Measurements from ENCODE around the gene TBC1D10B.
A peak's percentile ranks its signal among the peaks of the same experiment; 100 is the strongest.

Gene TBC1D10B

DNA sequence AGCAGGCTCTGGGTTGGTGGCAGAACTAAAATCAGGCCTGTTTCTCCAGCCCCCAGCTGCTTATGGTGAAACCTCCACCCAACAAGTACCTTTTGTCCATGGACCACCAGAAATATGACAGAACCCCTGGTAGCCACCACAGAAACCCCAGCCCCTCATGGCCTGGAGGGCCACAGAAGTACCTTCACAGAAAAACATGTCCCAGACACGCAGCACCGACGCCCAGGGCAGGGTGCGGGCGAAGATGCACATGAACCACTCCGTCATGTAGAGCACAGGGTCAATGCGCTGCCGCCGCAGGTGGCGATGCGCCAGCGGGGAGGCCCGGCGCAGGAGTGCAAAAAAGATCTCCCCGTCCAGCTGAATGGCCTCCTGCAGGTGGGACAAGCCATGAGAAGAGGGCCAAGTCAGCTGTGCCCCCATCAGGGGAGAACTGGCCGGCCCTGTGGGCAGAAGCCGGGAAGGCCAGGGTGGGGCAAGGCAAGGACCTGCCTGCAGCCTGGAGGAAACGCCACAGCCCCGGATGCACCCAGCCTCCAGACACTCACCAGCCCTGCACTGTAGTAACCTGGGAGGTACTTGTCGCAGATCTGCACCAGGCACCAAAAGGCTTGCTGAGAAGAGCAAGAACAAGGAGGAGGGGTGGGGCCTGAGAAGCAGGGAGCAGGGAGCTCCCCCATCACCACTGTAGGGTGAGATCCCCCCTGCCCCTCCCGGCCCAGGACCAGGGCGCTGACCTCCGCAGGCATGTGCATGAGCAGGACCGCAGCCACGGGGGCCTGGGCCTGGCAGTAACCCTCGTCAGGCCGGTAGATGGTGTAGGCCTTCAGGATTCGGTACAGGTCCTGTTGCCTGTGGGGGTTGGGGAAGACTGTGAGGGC lies 11.1 kb downstream of the TBC1D10B start:
- Histone ChIP-seq H3K4me2 (ENCODE audit: insufficient read depth, low read length) (no peak overlapping the region), H3K4me1 (ENCODE audit: insufficient read depth, low read length) (peaks cover 30% of the 10 kb centered on the region), H3K4me3 (ENCODE audit: low read depth in 1 of 2, low read length in 2 of 2) (no peak overlapping the region), H4K20me1 (ENCODE audit: insufficient read depth, low read length) (peaks cover 9% of the 10 kb centered on the region; the same call in 1 of the 2 replicates), H3K27me3 (ENCODE audit: insufficient read depth, low read length, poor library complexity) (no peaks in the 10 kb centered on the region), H3K36me3 (ENCODE audit: insufficient read depth, low read length) (peaks cover 68% of the 10 kb centered on the region), H3K9ac (ENCODE audit: low read depth, low read length) (no peak overlapping the region), H3K27ac (ENCODE audit: low read length) (no peak overlapping the region), H3K9me3 (ENCODE audit: insufficient read depth, low read length, severe bottlenecking) (no peaks in the 10 kb centered on the region), H3K79me2 (ENCODE audit: insufficient read depth, low read length) (peaks cover 50% of the 10 kb centered on the region), H2AFZ (ENCODE audit: low read depth, low read length) (no peak overlapping the region)
- TF ChIP-seq EZH2 (IDR thresholded peaks at IDR 0.05; ENCODE audit: borderline replicate concordance, low read depth, low read length, severe bottlenecking), result no peak
- TF ChIP-seq, protein P1, sequence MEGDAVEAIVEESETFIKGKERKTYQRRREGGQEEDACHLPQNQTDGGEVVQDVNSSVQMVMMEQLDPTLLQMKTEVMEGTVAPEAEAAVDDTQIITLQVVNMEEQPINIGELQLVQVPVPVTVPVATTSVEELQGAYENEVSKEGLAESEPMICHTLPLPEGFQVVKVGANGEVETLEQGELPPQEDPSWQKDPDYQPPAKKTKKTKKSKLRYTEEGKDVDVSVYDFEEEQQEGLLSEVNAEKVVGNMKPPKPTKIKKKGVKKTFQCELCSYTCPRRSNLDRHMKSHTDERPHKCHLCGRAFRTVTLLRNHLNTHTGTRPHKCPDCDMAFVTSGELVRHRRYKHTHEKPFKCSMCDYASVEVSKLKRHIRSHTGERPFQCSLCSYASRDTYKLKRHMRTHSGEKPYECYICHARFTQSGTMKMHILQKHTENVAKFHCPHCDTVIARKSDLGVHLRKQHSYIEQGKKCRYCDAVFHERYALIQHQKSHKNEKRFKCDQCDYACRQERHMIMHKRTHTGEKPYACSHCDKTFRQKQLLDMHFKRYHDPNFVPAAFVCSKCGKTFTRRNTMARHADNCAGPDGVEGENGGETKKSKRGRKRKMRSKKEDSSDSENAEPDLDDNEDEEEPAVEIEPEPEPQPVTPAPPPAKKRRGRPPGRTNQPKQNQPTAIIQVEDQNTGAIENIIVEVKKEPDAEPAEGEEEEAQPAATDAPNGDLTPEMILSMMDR (IDR thresholded peaks at IDR 0.05; ENCODE audit: borderline replicate concordance, extremely low read depth, low read length, poor library complexity, severe bottlenecking), result no peak
- DNase-seq (no peak), ATAC-seq (ENCODE audit: insufficient read depth, low read depth) (no peak)

DNA sequence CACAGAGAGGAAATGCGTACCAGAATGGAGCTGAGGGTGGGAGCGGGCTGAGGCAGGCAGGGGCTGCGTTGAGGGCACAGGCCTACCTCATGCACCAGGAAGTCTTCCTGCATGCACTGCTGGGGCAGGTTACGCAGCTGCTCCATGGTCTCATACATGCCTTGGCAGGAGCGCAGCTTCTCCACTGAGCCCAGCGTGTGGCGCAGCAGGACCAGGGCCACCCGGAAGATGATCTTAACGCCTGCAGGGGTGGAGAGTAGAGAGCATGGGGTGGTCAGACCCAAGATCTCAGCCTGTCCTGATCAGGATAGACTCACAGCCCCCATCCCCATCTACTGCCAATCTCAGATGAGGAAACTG lies 11.7 kb downstream of the TBC1D10B start:
- H3K79me2 ChIP-seq (ENCODE audit: insufficient read depth, low read length), result peaks cover 50% of the 10 kb centered on the region

GRCh38 chr16:30357715-30358576 lies 12.3 kb downstream of the TBC1D10B start:
- Histone ChIP-seq H3K27ac (ENCODE audit: low read length) (no peak overlapping the region; the same call in 1 of the 2 replicates), H3K4me2 (ENCODE audit: insufficient read depth, low read length) (no peak overlapping the region), H3K36me3 (ENCODE audit: insufficient read depth, low read length) (peaks cover 70% of the 10 kb centered on the region), H3K9ac (ENCODE audit: low read depth, low read length) (no peak overlapping the region), H3K27me3 (ENCODE audit: insufficient read depth, low read length, poor library complexity) (no peaks in the 10 kb centered on the region), H4K20me1 (ENCODE audit: insufficient read depth, low read length) (peaks cover 17% of the 10 kb centered on the region), H3K4me3 (ENCODE audit: low read depth in 1 of 2, low read length in 2 of 2) (no peak overlapping the region), H3K9me3 (ENCODE audit: insufficient read depth, low read length, severe bottlenecking) (no peaks in the 10 kb centered on the region), H3K79me2 (ENCODE audit: insufficient read depth, low read length) (peaks cover 50% of the 10 kb centered on the region), H2AFZ (ENCODE audit: low read depth, low read length) (no peak overlapping the region), H3K4me1 (ENCODE audit: insufficient read depth, low read length) (peaks cover 43% of the 10 kb centered on the region)
- ATAC-seq (ENCODE audit: insufficient read depth, low read depth) (no peak), DNase-seq (no peak)
- TF ChIP-seq EZH2 (IDR thresholded peaks at IDR 0.05; ENCODE audit: borderline replicate concordance, low read depth, low read length, severe bottlenecking), result no peak
- TF ChIP-seq, protein P1 (IDR thresholded peaks at IDR 0.05; ENCODE audit: borderline replicate concordance, extremely low read depth, low read length, poor library complexity, severe bottlenecking), result no peak

More for the DNA sequence above, 11.7 kb downstream of the TBC1D10B start:
- H3K27me3 ChIP-seq (ENCODE audit: insufficient read depth, low read length, poor library complexity), result no peaks in the 10 kb centered on the region
- H3K9me3 ChIP-seq (ENCODE audit: insufficient read depth, low read length, severe bottlenecking), result no peaks in the 10 kb centered on the region
- H3K36me3 ChIP-seq (ENCODE audit: insufficient read depth, low read length), result peaks cover 70% of the 10 kb centered on the region
- peaks cover 12% of the 10 kb centered on the region; the same call in 1 of the 2 replicates for H4K20me1 ChIP-seq (ENCODE audit: insufficient read depth, low read length)
- peaks cover 36% of the 10 kb centered on the region for H3K4me1 ChIP-seq (ENCODE audit: insufficient read depth, low read length)
- no peak overlapping the region for H3K27ac ChIP-seq (ENCODE audit: low read length)
- ATAC-seq (ENCODE audit: insufficient read depth, low read depth), result no peak
- H3K9ac ChIP-seq (ENCODE audit: low read depth, low read length), result no peak overlapping the region
- H3K4me3 ChIP-seq (ENCODE audit: low read depth in 1 of 2, low read length in 2 of 2), result no peak overlapping the region
- no peak overlapping the region for H2AFZ ChIP-seq (ENCODE audit: low read depth, low read length)
- TF ChIP-seq EZH2 (IDR thresholded peaks at IDR 0.05; ENCODE audit: borderline replicate concordance, low read depth, low read length, severe bottlenecking), result no peak
- TF ChIP-seq, protein P1 (IDR thresholded peaks at IDR 0.05; ENCODE audit: borderline replicate concordance, extremely low read depth, low read length, poor library complexity, severe bottlenecking), result peak; percentile 18
- H3K4me2 ChIP-seq (ENCODE audit: insufficient read depth, low read length), result no peak overlapping the region
- DNase-seq, result no peak
